Body of pancreas (tissue), 4 donors: Measurements from ENCODE around the gene LRRC4. TPM values are rescaled to one million over a fixed set of nuclear protein-coding genes. Genes with fewer than 3 reads are reported as not detected.
A peak's percentile ranks its signal among the peaks of the same experiment; 100 is the strongest.

Source experiments
- ATAC-seq: fragments of 150-250 bp; one replicate; pipeline ENCODE4 v1.9.1; 2016
- DNase-seq, 4 donors: peaks; one replicate each; pipeline ENCODE4 v3.0.0-alpha.2; 2019
- H3K27ac ChIP-seq, 4 donors: fragments of 200-600 bp; sonication (generic); 1 replicate in 3 of 4; 2 replicates in 1 of 4; pipeline versions ENCODE4 v1.5.1 to v1.6.1; 2016 to 2019; ENCODE audit warnings: mild to moderate bottlenecking in 1 of 4, mixed read lengths in 1 of 4, moderate library complexity in 1 of 4
- H3K27me3 ChIP-seq, 2 donors: fragments of 200-600 bp; sonication (generic); one replicate each; pipeline ENCODE4 v1.6.0; 2016; ENCODE audit warnings: mild to moderate bottlenecking in 1 of 2
- H3K36me3 ChIP-seq, 2 donors: fragments of 200-600 bp; sonication (generic); replicated peaks in 1 of 2; 2 replicates each; pipeline ENCODE4 v1.5.1; 2016; ENCODE audit warnings: low read depth in 2 of 2; ENCODE audit not compliant: insufficient read depth in 1 of 2
- H3K4me1 ChIP-seq: fragments of 200-600 bp; sonication (generic); one replicate; pipeline ENCODE4 v1.6.0; 2016
- H3K4me3 ChIP-seq, 2 donors: fragments of 200-600 bp; sonication (generic); 1 replicate in 1 of 2; 2 replicates in 1 of 2; pipeline ENCODE4 v1.5.1; 2016 to 2019
- H3K9me3 ChIP-seq, 3 donors: fragments of 200-600 bp; sonication (generic); 1 replicate in 2 of 3; 2 replicates in 1 of 3; pipeline ENCODE4 v1.5.1; 2016
- POLR2A ChIP-seq, 3 donors: fragments of 450-650 bp; IDR thresholded peaks; one replicate each; pipeline ENCODE4 v1.6.1; 2016; ENCODE audit warnings: antibody characterized with exemption in 3 of 3, mild to moderate bottlenecking in 2 of 3
- WGBS, 2 donors: methylation state at CpG; one replicate each; pipeline ENCODE4 v1.1.5; 2017; 5-methylcytosine and 5-hydroxymethylcytosine counted together
- intact Hi-C: fragments of 100-400 bp; cut with DNase I; formaldehyde crosslinking; loops from one replicate; pipeline ENCODE4 v1.15.1; 2023
- total RNA-seq, 2 donors: library from RNA; depleted of rRNA; stranded (reverse); fragments of >200 nt; gene quantifications; one replicate each; pipeline ENCODE4 v1.1.0, GENCODE V29; 2016
- TF ChIP-seq, protein P1 (sequence below), 7 experiments: fragments of 450-650 bp in 4 of 7; fragments of 200-600 bp in 3 of 7; sonication (generic) in 3 of 7; IDR thresholded peaks; one replicate each; pipeline ENCODE4 v1.5.1; 2016 to 2019; ENCODE audit warnings: antibody characterized with exemption in 7 of 7

The LRRC4 gene
- total RNA-seq, 2 donors from 2014 or later = under 0.01 to 0.33 TPM

DNA sequence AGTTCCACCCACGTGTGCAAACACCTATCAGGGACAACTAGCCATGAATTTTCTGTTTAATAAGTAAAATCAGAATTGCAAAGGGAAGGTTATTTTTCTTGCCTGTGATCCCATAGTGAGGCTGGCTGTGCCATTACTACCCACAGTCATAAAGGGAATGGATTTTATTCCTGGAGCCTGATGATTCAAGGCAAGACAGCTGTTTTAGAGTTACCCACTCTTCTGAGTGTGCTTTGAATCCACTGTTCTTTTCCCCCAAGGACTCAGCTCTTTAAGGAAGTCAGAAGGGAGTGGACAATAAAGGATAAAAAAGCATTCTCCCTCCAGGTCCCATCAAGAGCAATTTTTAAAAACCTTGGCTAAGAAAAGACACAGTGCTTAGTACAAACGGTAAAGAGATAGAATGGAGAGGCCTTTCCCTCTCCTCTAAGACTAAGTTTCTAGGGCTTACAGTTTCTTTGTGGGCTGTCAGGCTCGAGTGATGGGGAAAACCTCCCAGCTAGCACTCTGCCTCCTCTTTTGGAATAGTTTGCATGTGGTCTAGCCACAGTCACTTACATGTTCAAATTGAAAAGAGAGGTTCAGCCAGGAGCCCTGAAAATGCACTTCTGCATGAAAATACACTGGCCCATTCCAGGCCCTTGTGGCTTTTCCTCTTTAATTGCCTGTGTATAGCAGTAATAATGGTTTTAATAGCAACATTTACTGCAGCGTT lies 5.1 kb upstream of the LRRC4 start:
- Histone ChIP-seq H3K4me3 (no peak overlapping the region), H3K27ac (no peak overlapping the region), H3K4me1 (peaks cover 24% of the 10 kb centered on the region), H3K27me3 (no peaks in the 10 kb centered on the region), H3K9me3 (no peaks in the 10 kb centered on the region), H3K36me3 (no peaks in the 10 kb centered on the region)
- intact Hi-C loops = no loop called here
- WGBS, 2 donors = 70 to 76% methylated on average over 4 of the region's 4 CpGs
- TF ChIP-seq POLR2A (IDR thresholded peaks at IDR 0.05) = no peak
- TF ChIP-seq, protein P1, sequence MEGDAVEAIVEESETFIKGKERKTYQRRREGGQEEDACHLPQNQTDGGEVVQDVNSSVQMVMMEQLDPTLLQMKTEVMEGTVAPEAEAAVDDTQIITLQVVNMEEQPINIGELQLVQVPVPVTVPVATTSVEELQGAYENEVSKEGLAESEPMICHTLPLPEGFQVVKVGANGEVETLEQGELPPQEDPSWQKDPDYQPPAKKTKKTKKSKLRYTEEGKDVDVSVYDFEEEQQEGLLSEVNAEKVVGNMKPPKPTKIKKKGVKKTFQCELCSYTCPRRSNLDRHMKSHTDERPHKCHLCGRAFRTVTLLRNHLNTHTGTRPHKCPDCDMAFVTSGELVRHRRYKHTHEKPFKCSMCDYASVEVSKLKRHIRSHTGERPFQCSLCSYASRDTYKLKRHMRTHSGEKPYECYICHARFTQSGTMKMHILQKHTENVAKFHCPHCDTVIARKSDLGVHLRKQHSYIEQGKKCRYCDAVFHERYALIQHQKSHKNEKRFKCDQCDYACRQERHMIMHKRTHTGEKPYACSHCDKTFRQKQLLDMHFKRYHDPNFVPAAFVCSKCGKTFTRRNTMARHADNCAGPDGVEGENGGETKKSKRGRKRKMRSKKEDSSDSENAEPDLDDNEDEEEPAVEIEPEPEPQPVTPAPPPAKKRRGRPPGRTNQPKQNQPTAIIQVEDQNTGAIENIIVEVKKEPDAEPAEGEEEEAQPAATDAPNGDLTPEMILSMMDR (IDR thresholded peaks at IDR 0.05) = no peak
- DNase-seq (no peak), ATAC-seq (no peak)

DNA sequence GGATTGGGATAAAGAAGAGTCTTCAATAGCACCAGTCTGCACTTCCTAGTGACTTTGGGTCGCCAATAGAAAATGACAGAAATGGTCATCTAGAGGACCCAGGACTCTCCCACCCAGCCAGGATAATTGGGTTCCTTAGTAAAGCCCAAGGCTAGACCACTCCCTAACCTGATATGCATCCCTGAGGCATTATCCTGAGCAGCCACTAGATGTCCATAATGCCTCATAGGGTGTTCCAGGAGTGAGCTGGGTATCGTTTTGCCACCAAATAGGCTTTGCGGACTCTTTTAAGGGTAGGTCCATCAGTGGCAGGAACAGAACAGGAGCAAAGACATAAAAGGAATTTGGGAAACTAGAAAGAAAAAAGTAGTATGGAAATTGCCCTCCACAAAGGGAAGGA lies 4.5 kb upstream of the LRRC4 start:
- no peak for TF ChIP-seq POLR2A (IDR thresholded peaks at IDR 0.05)
- TF ChIP-seq, protein P1 (IDR thresholded peaks at IDR 0.05) = peak in 3 of 7 experiments; percentile 13 to 14 (median 13)
- intact Hi-C loops = no loop called here
- Histone ChIP-seq H3K4me3 (no peak overlapping the region), H3K9me3 (no peaks in the 10 kb centered on the region), H3K27me3 (no peaks in the 10 kb centered on the region), H3K36me3 (no peaks in the 10 kb centered on the region), H3K4me1 (peaks cover 24% of the 10 kb centered on the region), H3K27ac (no peak overlapping the region)
- WGBS, 2 donors = 80 to 81% methylated on average over 3 of the region's 3 CpGs
- DNase-seq (no peak), ATAC-seq (no peak)

DNA sequence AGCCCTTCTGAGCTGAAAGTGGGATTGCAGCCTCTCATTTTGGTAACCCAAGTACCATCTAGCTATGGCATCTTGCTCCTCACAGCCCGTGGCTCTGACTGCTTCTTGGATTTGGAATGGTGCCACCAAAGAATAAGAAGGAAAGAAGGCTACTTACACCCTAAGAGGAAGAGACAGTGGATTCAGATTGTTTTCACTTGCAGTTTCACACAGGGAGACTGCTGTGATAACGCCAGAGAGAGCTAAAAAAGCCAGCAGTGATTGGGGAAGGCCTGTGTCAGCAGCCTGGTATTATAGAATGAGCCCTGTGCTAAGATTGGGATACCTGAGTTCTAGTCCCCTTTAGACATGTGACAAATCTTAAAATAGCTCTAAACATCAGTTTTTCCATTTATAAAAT lies 3.6 kb upstream of the LRRC4 start:
- no peak for TF ChIP-seq POLR2A (IDR thresholded peaks at IDR 0.05)
- TF ChIP-seq, protein P1 (IDR thresholded peaks at IDR 0.05) = no peak
- H3K4me1 ChIP-seq = peaks cover 24% of the 10 kb centered on the region
- no peaks in the 10 kb centered on the region for H3K36me3 ChIP-seq
- intact Hi-C loops = no loop called here
- WGBS, 2 donors = 36 to 49% methylated on average over 2 of the region's 2 CpGs
- H3K9me3 ChIP-seq = no peaks in the 10 kb centered on the region
- no peak for ATAC-seq
- H3K27me3 ChIP-seq = no peaks in the 10 kb centered on the region
- no peak overlapping the region for H3K4me3 ChIP-seq
- DNase-seq = no peak
- no peak overlapping the region for H3K27ac ChIP-seq

DNA sequence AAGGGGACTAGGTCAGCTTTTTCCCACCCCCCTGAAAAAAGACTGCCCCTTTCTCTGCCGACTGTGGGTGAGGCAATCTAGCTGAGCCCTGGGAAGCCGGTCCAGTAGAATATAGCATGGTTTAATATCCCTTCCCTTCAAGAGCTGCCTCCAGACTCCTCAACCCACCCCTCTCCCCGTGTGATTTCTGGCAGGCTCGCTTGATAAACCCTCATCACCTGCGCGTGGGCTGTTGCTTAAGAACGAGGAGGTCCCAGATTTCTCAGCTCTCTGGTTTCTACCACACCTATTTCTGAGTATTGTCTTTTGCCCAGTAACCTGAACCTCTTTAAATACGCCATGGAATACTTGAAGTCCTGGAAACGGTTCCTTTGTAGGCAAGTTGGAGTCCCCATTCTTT lies 2.0 kb upstream of the LRRC4 start:
- DNase-seq = no peak
- peaks cover 24% of the 10 kb centered on the region for H3K4me1 ChIP-seq
- TF ChIP-seq POLR2A (IDR thresholded peaks at IDR 0.05) = no peak
- TF ChIP-seq, protein P1 (IDR thresholded peaks at IDR 0.05) = no peak
- H3K9me3 ChIP-seq = no peaks in the 10 kb centered on the region
- H3K4me3 ChIP-seq = no peak overlapping the region
- 59 to 66% methylated on average over 9 of the region's 9 CpGs for WGBS, 2 donors
- intact Hi-C loops = no loop called here
- H3K27ac ChIP-seq = no peak overlapping the region
- no peaks in the 10 kb centered on the region for H3K36me3 ChIP-seq
- no peaks in the 10 kb centered on the region for H3K27me3 ChIP-seq
- no peak for ATAC-seq
